Left ventricle myocardium superior (tissue), 1 donor: ENCODE data around the gene CRIM1. TPM values are rescaled to one million over a fixed set of nuclear protein-coding genes. Genes with fewer than 3 reads are reported as not detected.

ENCODE experiments used
- ATAC-seq: fragments of 200-7000 bp; cut with Tn5 transposase; one replicate; pipeline ENCODE4 v1.9.1; 2020; ENCODE audit warnings: mild to moderate bottlenecking, moderate library complexity
- DNase-seq: peaks from one replicate; pipeline ENCODE4 v3.0.0-alpha.2; 2020
- intact Hi-C: fragments of 100-400 bp; cut with micrococcal nuclease; formaldehyde crosslinking; loops from one replicate; pipeline ENCODE4 v1.11.0; 2022
- total RNA-seq: library from RNA; stranded (reverse); fragmentation: NEBNext Ultra II Directional; extraction: Animal tissue kit (Norgen Biotek cat#: 25700); gene quantifications from one replicate; pipeline ENCODE4 v1.2.1, GENCODE V29; 2021
- donor health status: DM: no; HTN: yes; CAD: no; lungs with severe emphysema.

CRIM1 gene
- total RNA-seq, 1 donor from 2014 or later = 26.0 TPM

DNA sequence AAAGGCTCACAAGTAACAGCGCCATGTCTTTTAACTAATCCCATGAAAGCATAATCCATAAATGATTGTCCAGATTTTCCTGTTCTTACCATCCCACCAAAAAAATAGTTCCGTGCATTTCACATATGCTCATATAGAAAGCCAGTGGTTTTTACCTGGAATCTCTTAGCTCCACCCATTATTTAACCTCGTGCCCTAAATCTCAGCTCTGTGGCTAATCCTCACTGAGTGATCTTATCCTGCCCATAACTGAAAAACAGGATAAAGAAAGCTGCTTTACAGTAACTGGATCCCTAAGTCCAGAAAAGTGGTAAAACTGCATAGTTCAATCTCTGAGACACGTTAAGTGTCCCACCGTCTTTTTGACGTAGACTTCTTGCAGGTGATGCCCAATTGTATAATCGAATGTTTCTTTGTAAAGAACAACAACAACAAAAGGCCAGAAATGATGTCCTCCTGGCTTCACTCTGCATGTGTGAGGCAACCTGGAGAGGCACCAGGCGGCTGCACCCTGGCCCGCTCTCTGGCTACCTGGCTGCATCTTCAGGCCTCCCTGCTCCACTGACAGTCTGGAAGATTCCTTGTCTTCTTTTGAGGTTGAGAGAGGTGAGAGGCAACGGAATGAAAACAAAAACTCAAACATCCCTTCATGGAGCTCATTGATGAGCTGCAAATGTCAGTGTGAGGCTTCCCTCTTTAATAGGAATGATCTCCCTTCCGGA, 203.8 kb downstream of the CRIM1 start:
- intact Hi-C loops = no loop called here
- no peak for ATAC-seq
- no peak for DNase-seq

DNA sequence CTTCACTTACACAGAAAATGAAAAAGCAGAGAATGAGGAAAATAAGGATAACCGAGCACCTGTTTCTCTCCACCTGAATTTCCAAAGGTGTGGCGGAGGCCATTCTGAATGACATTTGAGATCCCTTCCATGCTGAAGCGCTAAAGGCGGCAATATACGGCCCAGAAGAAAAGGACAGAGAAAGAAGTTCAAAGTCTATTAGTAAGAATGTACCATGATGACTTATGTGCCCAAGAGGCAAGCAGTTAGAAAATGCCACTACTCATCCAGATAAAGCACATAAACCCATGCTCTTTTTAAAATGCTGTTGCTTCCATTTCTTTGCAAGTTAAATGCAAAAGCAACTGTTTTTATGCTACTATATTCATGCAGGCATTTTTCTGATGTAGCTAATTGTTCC, 205.1 kb downstream of the CRIM1 start:
- intact Hi-C loops = no loop called here
- ATAC-seq (no peak), DNase-seq (no peak)

DNA sequence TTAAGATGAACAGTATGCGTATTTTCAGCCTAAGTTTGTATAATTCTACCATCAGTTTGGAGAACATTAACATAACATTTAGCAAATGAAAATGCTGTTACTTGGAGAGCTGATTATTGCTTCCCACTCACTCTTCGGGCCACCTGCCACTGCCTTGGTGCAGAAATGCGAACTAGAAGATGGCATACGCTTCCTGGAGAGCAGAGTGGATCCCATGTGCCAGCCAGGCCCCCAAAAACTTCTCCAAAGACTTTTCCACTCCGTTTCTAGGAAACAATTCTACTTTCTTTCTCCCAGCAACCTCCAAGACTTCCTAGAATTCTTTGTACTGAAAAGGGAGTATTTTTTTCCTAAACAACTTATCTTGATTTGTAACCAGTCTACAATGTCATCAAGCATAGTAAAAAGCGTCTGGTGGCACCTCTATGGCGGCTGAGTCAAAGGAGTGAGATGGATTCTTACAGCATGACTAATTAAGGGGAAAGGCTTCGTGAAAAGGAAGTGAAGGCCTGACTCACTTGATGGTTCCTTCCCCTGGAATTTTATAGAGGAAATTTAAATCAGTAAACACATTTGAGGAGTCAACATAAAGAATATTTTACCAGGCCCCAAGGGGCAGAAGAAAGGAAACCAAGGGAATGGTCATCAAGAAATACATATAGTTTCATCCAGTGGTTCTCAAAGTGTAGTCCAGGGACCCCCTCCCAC, 205.8 kb downstream of the CRIM1 start:
- intact Hi-C loops = no loop called here
- DNase-seq (no peak), ATAC-seq (peak; percentile 50)

DNA sequence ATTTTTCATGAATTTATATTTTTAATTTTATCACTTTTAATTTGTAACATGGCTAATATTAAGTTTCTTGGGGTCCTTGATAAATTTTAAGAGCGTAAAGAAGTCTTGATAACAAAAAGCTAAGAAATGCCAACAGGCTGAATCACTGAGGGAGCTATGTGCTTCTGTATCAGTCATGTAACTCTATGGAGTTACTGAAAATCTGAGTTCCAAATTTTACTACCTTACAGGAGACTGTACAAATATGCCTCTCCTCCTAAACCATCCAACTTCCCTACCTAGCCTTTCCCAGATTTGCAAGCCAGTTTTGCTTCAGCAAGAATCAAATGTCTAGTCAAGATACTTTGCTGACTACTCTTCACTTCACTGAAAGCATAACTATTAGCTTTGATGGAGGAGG, 206.7 kb downstream of the CRIM1 start:
- intact Hi-C loops = no loop called here
- ATAC-seq = no peak

DNA sequence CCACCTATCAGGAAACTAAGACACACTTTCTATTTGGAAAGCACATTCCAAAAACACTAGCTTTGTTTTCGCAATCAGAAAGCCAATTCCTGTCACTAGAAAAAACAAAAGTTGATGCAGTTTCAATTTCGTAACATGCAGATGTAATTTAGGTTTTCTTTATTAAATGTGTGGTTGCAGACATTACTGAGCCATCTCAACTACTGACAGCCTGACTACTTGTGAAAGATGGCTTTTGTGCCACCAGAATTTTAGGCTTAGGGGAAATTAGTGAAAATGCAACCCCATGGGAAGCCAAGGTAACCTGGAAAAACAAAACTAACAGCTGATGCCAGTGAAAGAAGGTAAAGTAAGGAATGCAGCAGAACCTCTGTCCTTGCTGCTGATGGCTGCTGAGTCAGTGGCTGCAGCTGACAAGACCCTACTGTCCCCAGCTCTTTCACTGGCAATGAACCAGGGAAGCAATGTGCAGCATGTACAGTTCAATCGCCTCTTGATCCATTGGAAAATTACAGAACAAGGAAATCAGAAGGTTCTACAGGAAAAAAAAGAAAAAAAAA, 207.5 kb downstream of the CRIM1 start:
- ATAC-seq (no peak), DNase-seq (no peak)
- intact Hi-C loops = no loop called here

More for the DNA sequence above, 206.7 kb downstream of the CRIM1 start:
- DNase-seq = no peak

DNA sequence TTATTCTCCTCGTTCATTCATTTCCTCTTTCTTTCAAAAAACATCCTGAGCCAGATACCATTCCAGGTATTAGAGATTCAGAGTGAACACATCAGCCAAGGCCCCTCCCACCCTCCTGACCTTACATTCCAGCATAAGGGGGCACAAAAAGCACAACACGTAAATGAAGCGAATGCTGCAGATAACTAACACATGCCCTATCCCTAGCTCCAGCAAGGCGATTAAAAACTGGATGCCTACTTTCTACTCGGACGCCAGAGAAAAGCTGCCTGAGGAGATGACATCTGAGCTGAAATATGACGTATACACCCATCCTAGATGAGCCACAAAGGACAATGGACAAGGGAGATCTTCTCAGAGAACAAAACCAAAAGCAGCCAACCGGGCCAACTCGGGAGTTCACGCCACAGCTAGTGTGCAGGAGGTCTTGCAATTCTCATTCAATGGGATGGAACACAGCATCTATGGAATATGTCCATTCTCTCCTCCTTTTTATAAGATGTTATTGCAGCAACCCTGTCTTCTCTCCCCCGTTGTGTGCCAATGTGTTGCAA, 208.9 kb downstream of the CRIM1 start:
- no peak for DNase-seq
- no peak for ATAC-seq
- intact Hi-C loops = no loop called here

DNA sequence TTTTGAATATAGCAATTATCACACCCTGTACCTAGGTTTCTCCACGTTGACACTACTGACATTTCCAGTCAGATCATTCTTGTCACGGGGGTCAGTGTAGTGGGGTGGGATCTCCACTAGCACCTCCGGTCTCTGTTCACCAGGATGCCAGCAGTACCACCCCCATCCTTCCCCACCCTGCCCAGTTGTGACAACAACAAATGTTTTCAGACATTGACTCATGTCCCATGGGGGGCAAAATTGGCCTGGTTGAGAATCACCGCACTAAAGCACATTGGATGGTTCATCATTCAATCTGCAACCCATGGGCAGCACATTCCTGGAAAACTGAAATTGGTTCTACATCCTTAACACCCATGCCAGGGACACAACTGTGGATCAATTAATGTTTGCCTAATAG, 210.1 kb downstream of the CRIM1 start:
- DNase-seq = no peak
- no peak for ATAC-seq
- intact Hi-C loops = no loop called here

DNA sequence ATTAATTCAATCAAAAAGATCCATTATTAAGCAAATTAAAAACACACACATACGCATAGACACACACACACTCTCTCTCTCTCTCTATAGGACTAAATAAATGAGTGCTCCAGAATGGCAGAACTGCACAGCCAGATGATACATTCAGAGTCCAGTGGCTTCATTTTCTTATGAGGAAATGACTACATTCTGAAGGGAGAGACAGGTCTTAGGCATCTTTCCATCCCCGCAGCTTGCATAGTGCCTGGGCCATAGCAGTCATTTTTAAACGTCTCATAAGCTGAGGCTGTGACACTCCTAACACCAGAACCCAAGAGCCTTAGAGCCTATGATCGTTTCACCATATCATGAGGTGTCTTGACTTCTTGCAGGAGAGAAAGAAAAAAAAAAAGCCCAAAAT, 211.3 kb downstream of the CRIM1 start:
- ATAC-seq = no peak
- no peak for DNase-seq
- intact Hi-C loops = no loop called here

DNA sequence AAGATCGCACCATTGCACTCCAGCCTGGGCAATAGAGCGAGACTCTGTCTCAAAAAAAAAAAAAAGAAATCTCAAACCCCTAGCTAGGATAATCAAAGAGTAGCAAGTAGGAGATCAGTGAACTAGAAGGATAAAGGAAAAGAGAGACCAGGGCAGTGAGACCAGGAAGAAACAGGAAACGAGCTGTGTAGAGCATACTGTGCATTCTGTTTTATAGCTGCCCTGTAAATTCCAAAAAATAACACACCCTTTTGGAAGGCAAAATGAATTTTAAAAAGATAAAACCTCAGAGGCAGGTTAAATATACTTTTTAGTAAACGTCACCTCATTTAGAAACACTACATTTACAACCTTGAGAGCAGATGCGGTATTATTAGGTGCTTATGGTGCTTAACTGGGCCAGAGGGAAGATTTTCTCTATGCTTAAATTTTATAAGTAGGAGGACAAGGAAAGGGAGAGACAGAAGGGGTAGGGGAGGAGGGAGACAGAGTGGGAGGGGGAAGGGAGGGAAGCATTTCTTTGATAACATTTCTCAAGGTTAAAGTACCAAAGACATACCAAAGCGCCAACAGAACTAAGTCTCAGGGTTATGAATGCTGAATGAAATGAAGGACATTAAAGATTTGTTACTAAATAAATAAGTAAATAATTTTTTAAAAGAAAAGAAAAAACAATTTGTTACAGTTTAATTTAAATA, 212.3 kb downstream of the CRIM1 start:
- DNase-seq (no peak), ATAC-seq (no peak)
- intact Hi-C loops = no loop called here

DNA sequence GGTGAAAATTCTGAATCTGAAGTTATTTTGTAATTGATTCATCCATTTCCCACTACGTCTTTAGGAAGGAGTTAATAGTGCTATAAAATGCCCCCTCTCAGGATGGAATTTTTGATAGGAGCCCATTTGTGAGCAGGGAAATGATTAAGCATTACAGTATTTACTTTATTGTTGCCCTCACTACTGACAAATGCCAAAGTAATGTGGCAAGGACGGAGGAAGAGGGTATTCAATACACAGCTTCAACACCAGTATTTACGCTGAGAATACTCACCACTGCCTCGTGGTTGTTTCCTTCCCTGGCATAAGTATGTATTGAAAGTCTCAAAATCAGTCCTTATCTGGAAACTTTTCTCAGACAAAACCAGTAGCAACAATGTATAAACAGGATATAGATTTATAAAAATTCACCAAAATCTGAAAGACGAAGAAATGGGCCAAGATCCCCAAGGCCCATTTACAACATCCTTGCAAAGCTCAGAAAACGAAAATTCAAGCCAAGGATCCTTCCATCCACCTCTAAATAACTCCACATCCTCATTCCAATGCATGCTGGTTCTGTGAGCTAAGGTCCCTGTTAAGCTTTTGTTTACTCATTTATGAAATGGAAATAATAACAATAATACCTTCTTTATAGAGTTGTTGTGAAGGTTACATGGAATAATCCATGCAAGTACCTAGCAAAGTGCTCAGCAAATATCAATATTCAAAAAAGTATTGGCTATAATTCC, 213.1 kb downstream of the CRIM1 start:
- ATAC-seq (no peak), DNase-seq (no peak)
- intact Hi-C loops = no loop called here

DNA sequence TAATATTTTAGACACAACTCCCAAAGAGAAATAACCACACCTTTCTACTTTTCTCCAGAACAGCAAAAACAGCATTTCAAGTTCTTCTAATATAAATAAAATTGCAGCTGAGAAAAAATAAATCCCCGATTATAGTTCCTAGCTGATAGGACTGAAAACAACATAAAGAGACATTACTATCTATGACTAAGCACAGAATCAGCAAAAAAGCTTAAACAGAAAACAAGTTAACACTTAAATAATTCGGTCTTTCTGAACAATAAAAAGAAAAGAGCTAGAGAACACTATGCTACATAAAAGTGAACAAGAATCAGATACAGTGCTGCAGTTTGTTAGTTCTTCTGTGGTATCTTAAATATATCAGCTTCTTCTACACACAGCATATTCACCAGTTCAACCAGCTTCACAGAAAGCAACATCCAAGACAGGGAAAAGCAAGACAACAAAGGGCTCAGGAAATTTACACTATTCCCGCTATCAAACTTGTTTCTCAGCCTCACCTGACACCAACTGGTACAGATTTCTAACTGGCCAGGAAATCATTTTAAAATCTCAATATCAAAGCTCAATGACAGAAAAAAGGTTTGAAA, 213.8 kb downstream of the CRIM1 start:
- intact Hi-C loops = no loop called here
- ATAC-seq = no peak
- DNase-seq = no peak

DNA sequence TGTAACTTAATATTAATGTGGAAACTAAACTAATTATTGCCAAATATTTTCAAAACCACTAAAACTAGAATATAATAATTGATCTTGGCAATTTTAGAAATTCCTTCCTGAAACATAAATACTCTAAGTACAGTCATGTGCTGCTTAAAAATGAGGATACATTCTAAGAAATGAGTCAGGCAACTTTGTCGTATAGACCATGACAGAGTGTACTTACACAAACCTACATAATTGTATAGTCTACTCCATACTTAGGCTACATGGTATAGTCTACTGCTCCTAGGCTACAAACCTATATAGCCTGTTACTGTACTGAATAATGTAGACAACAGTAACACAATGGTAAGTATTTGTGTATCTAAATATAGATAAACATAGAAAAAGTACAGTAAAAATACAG, 214.8 kb downstream of the CRIM1 start:
- DNase-seq (no peak), ATAC-seq (no peak)
- intact Hi-C loops = no loop called here

DNA sequence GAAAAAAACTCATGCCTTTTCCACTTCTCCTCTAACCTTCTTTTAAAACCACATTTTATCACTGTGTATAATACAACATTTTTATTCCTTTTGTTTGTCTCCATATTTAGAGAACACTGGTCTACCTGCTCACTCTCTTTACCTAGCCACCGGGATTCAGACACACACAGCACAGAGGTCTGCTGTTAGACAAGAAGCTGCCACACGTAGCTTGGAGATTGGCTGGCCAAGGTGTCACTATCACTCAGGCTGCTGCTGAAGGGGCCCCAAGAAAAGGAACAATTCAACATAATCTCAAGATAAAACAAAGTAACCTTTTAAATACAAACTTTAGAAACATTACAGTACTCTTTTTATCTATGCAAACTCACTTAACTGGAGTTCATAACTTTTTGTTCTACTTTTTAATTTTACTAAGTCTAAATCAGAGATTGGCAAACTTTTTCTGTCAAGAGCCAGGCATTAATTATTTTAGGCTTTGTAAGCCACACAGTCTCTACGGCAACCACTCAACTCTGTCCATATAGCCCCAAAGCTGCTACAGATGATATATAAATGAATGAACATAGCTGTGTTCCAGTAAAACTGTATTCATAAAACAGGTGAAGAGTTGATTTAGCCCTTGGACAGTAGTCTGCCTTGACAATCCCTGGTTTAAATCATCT, 216.6 kb downstream of the CRIM1 start:
- DNase-seq (no peak), ATAC-seq (no peak)
- intact Hi-C loops = no loop called here

DNA sequence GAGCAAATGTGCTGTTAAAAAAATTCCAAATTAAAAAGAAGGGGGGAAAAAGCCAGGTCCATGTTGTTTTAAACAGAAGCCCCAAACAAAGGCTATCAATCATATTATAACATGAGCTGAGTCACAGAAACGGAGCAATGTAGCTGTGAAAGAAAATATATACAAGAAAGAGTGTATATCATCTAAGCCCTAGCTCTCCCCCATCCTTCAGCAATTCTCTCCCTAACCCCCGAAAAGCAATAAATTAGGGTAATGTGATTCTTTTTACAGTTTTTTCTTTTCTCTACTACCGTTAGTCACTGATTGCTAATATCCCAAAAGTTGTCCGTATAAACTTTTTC, 217.1 kb downstream of the CRIM1 start:
- ATAC-seq (no peak), DNase-seq (no peak)
- intact Hi-C loops = no loop called here

DNA sequence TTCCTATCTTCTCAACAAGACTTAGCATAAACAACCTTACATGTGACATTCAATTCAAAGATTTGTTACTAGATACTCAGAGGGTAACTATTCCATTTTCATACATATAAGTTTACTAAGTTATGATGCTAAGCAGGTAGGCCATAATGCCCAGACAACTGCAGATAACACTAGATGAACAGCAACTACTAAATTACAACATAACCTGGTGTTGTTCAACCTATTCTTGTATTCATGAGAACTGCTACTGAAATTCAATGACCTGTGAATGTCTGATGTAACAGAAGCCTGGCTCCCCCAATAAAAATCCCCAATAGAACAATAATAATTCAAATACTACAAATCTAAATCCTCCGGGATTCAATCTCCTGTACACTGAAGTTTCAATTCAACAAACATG, 217.6 kb downstream of the CRIM1 start:
- ATAC-seq (no peak), DNase-seq (no peak)
- intact Hi-C loops = no loop called here

DNA sequence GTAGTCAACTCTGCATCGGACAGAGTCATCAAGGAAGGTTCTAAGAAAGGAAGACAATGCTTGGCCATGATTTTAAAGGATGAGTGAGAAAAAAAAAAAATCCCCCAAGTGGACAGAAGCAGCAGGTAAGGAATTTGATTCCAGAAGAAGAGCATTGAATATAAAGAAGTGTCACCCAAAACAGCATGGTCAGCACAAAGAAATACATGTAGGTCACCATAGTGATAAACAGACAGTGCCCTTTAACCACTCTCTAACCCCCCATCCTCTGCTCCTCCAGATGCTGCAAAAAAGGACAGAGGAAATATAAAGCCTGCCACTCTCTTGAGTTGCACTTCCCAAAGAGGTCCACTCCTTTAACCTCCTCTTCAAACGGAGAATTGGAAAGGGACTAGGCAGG, 219.0 kb downstream of the CRIM1 start:
- DNase-seq = no peak
- intact Hi-C loops = no loop called here
- no peak for ATAC-seq

DNA sequence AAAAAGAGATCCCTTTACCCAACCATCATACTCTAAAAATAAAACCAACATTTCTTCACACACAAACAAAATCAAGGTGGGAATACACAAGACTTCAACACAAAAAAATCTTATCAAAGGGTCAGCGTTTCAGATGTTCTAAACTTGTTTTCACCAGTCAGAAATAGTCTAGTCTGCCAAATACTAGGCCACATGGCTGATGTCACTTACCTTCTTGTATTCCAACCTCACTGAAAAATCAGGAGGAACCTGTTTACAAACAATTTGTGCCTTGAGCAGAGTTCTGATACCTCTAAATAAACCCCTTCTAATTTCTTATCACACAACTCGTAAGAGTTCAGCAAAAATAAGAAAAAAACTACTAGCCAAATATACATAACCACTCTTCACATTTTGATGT, 222.3 kb downstream of the CRIM1 start:
- intact Hi-C loops = no loop called here
- DNase-seq = no peak
- no peak for ATAC-seq
